A549 (cell line): ENCODE measurements around the gene TREML2.

ENCODE experiments used
- ESRRA ChIP-seq: fragments of 150-350 bp; IDR thresholded peaks from 2 replicates; pipeline ENCODE4 v1.6.1; 2014; ENCODE audit warnings: mild to moderate bottlenecking, low read length, borderline replicate concordance
- FOSB ChIP-seq: fragments of 250-450 bp; sonication (Bioruptor Pico); IDR thresholded peaks from 2 replicates; pipeline ENCODE4 v1.5.0; 2020; ENCODE audit warnings: mild to moderate bottlenecking, moderate library complexity
- HDAC2 ChIP-seq: fragments of 200-600 bp; sonication (generic); IDR thresholded peaks from 2 replicates; pipeline ENCODE4 v1.6.1; 2016
- JUNB ChIP-seq: fragments of >200 bp; sonication (Bioruptor Twin); formaldehyde crosslinking; IDR thresholded peaks from 2 replicates; pipeline ENCODE4 v1.6.1; 2016
- KDM1A ChIP-seq: fragments of 200-600 bp; sonication (generic); IDR thresholded peaks from 2 replicates; pipeline ENCODE4 v1.6.1; 2016; ENCODE audit warnings: low read depth, mild to moderate bottlenecking
- MAFK ChIP-seq: fragments of 450-650 bp; IDR thresholded peaks from 2 replicates; pipeline ENCODE4 v1.6.1; 2014; ENCODE audit not compliant: partially characterized antibody
- NFE2L2 ChIP-seq: fragments of 150-350 bp; conservative IDR thresholded peaks from 2 replicates; pipeline ENCODE4 v1.6.1; 2014; ENCODE audit warnings: low read length
- POLR2A ChIP-seq: IDR thresholded peaks from 2 replicates; pipeline ENCODE4 v1.6.1; 2012; ENCODE audit warnings: mild to moderate bottlenecking, low read length
- TF ChIP-seq, protein P1 (sequence below): fragments of >200 bp; sonication (Bioruptor Twin); formaldehyde crosslinking; IDR thresholded peaks from 3 replicates; pipeline ENCODE4 v1.5.1; 2016
- TF ChIP-seq, protein P2 (sequence below): fragments of 150-350 bp; IDR thresholded peaks from 2 replicates; pipeline ENCODE4 v1.6.1; 2014; ENCODE audit warnings: low read depth, mild to moderate bottlenecking, low read length
- TF ChIP-seq, protein P3 (sequence below): fragments of 250-450 bp; sonication (Bioruptor Pico); IDR thresholded peaks from 2 replicates; pipeline ENCODE4 v1.5.0; 2021; ENCODE audit warnings: mild to moderate bottlenecking, moderate library complexity, borderline replicate concordance

DNA sequence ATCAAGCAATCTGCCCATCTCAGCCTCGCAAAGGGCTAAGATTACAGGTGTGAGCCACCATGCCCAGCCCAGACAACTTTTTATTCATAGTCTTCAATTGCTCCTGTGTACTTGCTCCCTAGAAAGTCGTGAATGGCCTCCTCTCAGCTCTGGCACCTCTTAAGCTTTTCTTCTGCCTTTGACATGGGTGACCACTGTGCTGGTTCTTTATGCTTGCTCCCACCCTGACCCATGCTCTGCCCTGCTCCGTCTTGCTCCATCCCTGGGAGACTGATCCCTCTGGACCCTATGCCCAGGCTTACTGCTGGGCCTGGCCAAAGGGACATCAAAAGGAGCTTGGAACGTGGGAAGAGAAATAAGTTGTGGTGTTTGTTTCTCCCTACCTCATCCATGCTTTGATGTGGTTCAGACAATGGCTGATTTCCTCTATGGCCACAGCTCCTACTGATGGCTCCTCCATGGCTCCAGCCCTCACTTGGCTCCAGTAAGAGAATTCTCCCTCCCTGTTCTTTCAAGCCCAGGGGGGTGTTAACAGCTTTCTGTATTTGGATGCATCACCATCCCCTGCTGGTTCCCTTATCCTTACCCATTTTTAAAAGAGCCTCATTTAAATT is 30.3 kb downstream of the TREML2 start:
- TF ChIP-seq POLR2A (no peak), HDAC2 (no peak), KDM1A (no peak), NFE2L2 (no peak), ESRRA (no peak), JUNB (no peak), FOSB (CRISPR knock-in tag) (no peak), MAFK (no peak)
- TF ChIP-seq, protein P1, sequence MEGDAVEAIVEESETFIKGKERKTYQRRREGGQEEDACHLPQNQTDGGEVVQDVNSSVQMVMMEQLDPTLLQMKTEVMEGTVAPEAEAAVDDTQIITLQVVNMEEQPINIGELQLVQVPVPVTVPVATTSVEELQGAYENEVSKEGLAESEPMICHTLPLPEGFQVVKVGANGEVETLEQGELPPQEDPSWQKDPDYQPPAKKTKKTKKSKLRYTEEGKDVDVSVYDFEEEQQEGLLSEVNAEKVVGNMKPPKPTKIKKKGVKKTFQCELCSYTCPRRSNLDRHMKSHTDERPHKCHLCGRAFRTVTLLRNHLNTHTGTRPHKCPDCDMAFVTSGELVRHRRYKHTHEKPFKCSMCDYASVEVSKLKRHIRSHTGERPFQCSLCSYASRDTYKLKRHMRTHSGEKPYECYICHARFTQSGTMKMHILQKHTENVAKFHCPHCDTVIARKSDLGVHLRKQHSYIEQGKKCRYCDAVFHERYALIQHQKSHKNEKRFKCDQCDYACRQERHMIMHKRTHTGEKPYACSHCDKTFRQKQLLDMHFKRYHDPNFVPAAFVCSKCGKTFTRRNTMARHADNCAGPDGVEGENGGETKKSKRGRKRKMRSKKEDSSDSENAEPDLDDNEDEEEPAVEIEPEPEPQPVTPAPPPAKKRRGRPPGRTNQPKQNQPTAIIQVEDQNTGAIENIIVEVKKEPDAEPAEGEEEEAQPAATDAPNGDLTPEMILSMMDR: no peak
- TF ChIP-seq, protein P2, sequence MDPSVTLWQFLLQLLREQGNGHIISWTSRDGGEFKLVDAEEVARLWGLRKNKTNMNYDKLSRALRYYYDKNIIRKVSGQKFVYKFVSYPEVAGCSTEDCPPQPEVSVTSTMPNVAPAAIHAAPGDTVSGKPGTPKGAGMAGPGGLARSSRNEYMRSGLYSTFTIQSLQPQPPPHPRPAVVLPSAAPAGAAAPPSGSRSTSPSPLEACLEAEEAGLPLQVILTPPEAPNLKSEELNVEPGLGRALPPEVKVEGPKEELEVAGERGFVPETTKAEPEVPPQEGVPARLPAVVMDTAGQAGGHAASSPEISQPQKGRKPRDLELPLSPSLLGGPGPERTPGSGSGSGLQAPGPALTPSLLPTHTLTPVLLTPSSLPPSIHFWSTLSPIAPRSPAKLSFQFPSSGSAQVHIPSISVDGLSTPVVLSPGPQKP: no peak
- TF ChIP-seq, protein P3, sequence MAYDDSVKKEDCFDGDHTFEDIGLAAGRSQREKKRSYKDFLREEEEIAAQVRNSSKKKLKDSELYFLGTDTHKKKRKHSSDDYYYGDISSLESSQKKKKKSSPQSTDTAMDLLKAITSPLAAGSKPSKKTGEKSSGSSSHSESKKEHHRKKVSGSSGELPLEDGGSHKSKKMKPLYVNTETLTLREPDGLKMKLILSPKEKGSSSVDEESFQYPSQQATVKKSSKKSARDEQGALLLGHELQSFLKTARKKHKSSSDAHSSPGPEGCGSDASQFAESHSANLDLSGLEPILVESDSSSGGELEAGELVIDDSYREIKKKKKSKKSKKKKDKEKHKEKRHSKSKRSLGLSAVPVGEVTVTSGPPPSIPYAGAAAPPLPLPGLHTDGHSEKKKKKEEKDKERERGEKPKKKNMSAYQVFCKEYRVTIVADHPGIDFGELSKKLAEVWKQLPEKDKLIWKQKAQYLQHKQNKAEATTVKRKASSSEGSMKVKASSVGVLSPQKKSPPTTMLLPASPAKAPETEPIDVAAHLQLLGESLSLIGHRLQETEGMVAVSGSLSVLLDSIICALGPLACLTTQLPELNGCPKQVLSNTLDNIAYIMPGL (CRISPR knock-in tag): no peak
